ENCODE data around the gene TUFM. TPM values are rescaled to one million over a fixed set of nuclear protein-coding genes. Genes with fewer than 3 reads are reported as not detected.

Gene TUFM
- polyA plus RNA-seq, 1 experiment: 107 TPM

DNA sequence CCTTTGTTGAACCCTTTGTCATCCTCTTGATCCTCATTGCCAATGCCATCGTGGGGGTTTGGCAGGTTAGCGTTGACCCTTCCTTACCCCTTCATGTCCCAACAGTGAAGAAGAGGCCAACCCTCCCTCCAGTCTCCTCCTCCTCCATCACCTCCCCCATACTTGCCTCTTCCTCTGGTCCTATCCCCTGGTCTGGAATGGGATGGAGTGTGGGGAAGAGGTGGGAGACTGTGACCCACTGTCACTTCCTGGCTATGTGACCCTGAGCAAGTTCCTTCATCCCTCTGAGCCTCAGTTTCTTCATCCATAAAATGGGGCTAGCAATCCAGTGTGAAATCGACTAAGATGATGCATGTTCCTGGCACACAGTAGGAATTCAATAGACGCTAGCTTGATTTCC, 34.8 kb upstream of the TUFM start:
- CTCF ChIA-PET: no interaction called here
- Histone ChIP-seq H3K27me3 (ENCODE audit: control insufficient read depth, insufficient read depth, low read length) (no peaks in the 10 kb centered on the region), H3K27ac (ENCODE audit: low read depth, low read length) (no peak overlapping the region), H3K4me3 (ENCODE audit: low read depth, low read length) (no peak overlapping the region), H3K9me3 (ENCODE audit: control insufficient read depth, insufficient read depth, low read length) (no peaks in the 10 kb centered on the region; the same call in 1 of the 2 replicates)
- POLR2A ChIA-PET: no interaction called here
- TF ChIP-seq, protein P1, sequence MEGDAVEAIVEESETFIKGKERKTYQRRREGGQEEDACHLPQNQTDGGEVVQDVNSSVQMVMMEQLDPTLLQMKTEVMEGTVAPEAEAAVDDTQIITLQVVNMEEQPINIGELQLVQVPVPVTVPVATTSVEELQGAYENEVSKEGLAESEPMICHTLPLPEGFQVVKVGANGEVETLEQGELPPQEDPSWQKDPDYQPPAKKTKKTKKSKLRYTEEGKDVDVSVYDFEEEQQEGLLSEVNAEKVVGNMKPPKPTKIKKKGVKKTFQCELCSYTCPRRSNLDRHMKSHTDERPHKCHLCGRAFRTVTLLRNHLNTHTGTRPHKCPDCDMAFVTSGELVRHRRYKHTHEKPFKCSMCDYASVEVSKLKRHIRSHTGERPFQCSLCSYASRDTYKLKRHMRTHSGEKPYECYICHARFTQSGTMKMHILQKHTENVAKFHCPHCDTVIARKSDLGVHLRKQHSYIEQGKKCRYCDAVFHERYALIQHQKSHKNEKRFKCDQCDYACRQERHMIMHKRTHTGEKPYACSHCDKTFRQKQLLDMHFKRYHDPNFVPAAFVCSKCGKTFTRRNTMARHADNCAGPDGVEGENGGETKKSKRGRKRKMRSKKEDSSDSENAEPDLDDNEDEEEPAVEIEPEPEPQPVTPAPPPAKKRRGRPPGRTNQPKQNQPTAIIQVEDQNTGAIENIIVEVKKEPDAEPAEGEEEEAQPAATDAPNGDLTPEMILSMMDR (IDR thresholded peaks at IDR 0.05; ENCODE audit: low read depth, low read length): no peak
- DNase-seq (ENCODE audit: low read depth, low spot score): no peak

DNA sequence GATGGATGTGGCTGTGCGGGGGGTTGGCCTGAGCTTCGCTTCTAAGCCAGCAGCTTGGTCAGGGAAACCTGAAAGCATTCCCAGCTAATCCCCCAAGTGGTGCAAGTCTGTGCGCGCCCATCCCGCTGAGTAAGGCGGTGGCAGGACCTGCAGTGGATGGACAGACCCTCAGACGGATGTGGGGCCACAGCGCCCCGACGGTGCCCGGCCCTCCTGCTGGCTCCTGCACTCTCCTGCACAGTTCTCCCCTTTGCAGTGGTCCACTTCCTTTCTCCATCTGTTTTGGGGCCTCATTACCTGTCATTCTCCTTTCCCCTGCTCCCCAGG, 34.4 kb upstream of the TUFM start:
- ChIA-PET CTCF (no interaction called here), POLR2A (no interaction called here)
- no peak for DNase-seq (ENCODE audit: low read depth, low spot score)
- TF ChIP-seq, protein P1 (IDR thresholded peaks at IDR 0.05; ENCODE audit: low read depth, low read length): no peak
- H3K27ac ChIP-seq (ENCODE audit: low read depth, low read length): no peak overlapping the region
- no peaks in the 10 kb centered on the region for H3K27me3 ChIP-seq (ENCODE audit: control insufficient read depth, insufficient read depth, low read length)
- peak overlapping the region; percentile 58; the same call in 1 of the 2 replicates for H3K4me3 ChIP-seq (ENCODE audit: low read depth, low read length)
- H3K9me3 ChIP-seq (ENCODE audit: control insufficient read depth, insufficient read depth, low read length): no peaks in the 10 kb centered on the region; the same call in 1 of the 2 replicates

DNA sequence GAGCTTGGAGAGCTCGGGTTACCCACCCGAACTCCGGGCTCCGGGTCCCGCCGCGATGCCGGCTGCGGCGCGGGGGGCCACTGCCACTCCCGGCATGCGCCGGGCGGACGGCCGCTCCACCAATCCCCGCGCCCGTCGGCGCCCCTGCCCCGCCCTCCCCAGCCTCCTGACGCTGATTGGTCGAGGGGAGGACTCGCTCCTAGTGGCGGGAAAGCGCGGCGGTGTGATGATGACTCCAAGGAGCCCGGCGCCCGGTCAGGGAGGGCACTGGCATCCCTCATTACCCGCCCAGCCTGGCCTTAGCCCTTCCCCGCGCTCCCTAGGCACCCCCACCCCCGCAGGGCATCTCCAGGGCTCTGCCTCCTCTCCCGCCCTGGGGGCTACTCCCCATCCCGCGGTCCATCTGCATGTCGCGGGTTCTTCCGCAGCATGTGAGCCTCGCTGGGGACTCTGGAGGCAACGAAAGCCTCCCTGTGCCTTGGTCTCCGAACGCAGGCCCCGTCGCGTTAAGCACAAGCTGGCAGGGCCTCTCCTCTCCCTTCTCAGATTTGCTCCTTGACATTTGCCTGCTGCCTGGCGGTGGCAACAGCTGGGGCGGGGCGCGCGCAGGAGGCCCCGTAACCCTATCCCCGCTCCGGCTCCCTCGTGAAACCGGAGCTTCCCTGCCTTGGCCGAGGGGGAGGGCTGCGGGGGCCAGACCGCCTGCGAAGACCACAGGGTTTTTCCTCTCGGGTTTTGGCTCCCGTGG, 33.9 kb upstream of the TUFM start:
- TF ChIP-seq, protein P1 (IDR thresholded peaks at IDR 0.05; ENCODE audit: low read depth, low read length): no peak
- peak; percentile 29 for DNase-seq (ENCODE audit: low read depth, low spot score)
- CTCF ChIA-PET: no interaction called here
- H3K4me3 ChIP-seq (ENCODE audit: low read depth, low read length): peak overlapping the region; percentile 71
- POLR2A ChIA-PET: interaction anchor here (0.9 to 1.2 kb wide), 3 partner anchors 12 to 45 kb away, joined by 3 to 7 read pairs (median 5); partner anchors contain the start of genes RABEP2 and SH2B1
- no peak overlapping the region for H3K27ac ChIP-seq (ENCODE audit: low read depth, low read length)
- no peaks in the 10 kb centered on the region for H3K27me3 ChIP-seq (ENCODE audit: control insufficient read depth, insufficient read depth, low read length)
- no peaks in the 10 kb centered on the region; the same call in 1 of the 2 replicates for H3K9me3 ChIP-seq (ENCODE audit: control insufficient read depth, insufficient read depth, low read length)

DNA sequence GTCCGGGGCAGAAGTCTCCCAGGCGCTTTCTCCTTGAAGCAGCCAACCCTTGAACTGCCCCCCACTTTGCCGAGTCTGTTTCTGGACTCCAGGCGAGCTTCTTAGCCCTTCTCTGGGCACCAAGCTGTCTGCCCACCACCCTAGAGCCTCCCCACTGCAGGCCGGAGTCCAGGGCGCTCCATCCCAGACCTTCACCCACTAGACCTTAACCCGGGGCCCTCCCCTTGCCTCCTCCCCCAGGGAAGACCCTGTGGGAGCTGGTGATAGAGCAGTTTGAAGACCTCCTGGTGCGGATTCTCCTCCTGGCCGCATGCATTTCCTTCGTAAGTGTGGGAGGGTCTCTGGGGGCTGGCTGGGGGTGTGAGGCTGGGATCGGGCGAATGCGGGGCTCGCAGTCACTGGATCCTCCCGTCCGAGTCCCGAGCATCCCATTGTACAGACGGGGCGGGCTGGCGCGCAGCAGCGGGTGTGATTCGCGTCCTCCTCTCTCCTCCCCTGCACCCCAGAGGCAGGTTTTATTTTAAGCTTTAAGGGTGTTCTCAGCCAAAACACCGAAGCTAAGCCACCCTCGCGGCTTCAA, 33.2 kb upstream of the TUFM start:
- no peak overlapping the region for H3K27ac ChIP-seq (ENCODE audit: low read depth, low read length)
- CTCF ChIA-PET: interaction anchor here (1.8 kb wide), 1 partner anchor 66 kb away, joined by 6 read pairs; no protein-coding TSS in a partner anchor

More for the DNA sequence above, 33.2 kb upstream of the TUFM start:
- Histone ChIP-seq H3K27me3 (ENCODE audit: control insufficient read depth, insufficient read depth, low read length) (no peaks in the 10 kb centered on the region), H3K4me3 (ENCODE audit: low read depth, low read length) (peak overlapping the region; percentile 71), H3K9me3 (ENCODE audit: control insufficient read depth, insufficient read depth, low read length) (no peaks in the 10 kb centered on the region; the same call in 1 of the 2 replicates)
- no peak for DNase-seq (ENCODE audit: low read depth, low spot score)
- TF ChIP-seq, protein P1 (IDR thresholded peaks at IDR 0.05; ENCODE audit: low read depth, low read length): no peak
- POLR2A ChIA-PET: interaction anchor here (0.5 to 1.2 kb wide), 5 partner anchors 11 to 68 kb away, joined by 3 to 7 read pairs (median 6); partner anchors contain the start of genes RABEP2 and SH2B1

All from AG04450 (cell line).